ENCODE data around the gene PLXNA4.

DNA sequence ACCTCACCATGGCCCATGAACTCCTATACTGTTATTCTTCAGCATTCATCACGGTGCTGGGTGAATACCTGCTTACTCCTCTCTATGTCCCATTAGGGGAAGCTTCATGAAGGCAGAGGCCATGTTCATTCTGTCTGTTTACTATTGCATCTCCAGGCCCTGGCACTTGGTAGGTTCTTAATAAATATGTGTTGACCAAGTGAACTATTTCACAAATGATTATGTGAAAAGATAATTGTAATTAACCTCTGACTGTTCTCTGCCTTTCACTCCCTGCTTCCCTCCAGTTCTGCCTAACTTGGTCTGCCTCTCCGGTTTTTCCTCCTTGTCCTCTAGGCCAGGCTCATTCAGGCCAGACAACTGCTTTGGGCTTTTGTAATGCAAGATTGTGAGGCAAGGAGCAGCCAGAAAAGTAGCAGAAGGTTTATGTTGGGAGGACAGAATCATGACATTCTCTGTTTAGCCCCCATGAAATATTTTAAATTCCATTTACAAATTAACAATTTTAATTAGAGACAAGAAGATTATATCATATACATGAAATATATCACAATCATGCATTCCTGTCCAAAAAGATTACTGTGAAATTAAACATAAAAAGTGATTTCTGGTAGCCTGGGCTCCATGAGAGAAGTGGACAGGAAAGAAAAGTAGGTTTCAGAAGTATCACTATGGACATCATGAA lies 42.1 kb upstream of the PLXNA4 start:
- TF ChIP-seq POLR2A (IDR thresholded peaks at IDR 0.05), result no peak
- TF ChIP-seq, protein P1, sequence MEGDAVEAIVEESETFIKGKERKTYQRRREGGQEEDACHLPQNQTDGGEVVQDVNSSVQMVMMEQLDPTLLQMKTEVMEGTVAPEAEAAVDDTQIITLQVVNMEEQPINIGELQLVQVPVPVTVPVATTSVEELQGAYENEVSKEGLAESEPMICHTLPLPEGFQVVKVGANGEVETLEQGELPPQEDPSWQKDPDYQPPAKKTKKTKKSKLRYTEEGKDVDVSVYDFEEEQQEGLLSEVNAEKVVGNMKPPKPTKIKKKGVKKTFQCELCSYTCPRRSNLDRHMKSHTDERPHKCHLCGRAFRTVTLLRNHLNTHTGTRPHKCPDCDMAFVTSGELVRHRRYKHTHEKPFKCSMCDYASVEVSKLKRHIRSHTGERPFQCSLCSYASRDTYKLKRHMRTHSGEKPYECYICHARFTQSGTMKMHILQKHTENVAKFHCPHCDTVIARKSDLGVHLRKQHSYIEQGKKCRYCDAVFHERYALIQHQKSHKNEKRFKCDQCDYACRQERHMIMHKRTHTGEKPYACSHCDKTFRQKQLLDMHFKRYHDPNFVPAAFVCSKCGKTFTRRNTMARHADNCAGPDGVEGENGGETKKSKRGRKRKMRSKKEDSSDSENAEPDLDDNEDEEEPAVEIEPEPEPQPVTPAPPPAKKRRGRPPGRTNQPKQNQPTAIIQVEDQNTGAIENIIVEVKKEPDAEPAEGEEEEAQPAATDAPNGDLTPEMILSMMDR (IDR thresholded peaks at IDR 0.05 in 8 of 11, conservative IDR thresholded peaks at IDR 0.05 in 3 of 11), result no peak
